ENCODE data around the gene ADAM22. TPM values are rescaled to one million over a fixed set of nuclear protein-coding genes. Genes with fewer than 3 reads are reported as not detected.

The ADAM22 gene
- total RNA-seq, 1 donor, result 1.3 TPM

GRCh38 chr7:88073626-88074025, 139.6 kb downstream of the ADAM22 start:
- DNase-seq (ENCODE audit: low read depth), result no peak
- no peak for TF ChIP-seq CTCF (IDR thresholded peaks at IDR 0.05; ENCODE audit: insufficient read depth, low read depth, low read length)
- no peak overlapping the region for H3K4me3 ChIP-seq (ENCODE audit: low read depth, low read length)

- TF ChIP-seq CTCF (IDR thresholded peaks at IDR 0.05; ENCODE audit: insufficient read depth, low read depth, low read length), result no peak
- no peak for DNase-seq (ENCODE audit: low read depth)
- H3K4me3 ChIP-seq (ENCODE audit: low read depth, low read length), result no peak overlapping the region
Measured at GRCh38 chr7:88075216-88075615, 141.2 kb downstream of the ADAM22 start.

GRCh38 chr7:88083883-88084282, 149.8 kb downstream of the ADAM22 start:
- DNase-seq (ENCODE audit: low read depth), result no peak
- H3K4me3 ChIP-seq (ENCODE audit: low read depth, low read length), result no peak overlapping the region
- TF ChIP-seq CTCF (IDR thresholded peaks at IDR 0.05; ENCODE audit: insufficient read depth, low read depth, low read length), result no peak

- DNase-seq (ENCODE audit: low read depth), result no peak
- TF ChIP-seq CTCF (IDR thresholded peaks at IDR 0.05; ENCODE audit: insufficient read depth, low read depth, low read length), result no peak
- no peak overlapping the region for H3K4me3 ChIP-seq (ENCODE audit: low read depth, low read length)
Measured at GRCh38 chr7:88089561-88089960, 155.5 kb downstream of the ADAM22 start.

- TF ChIP-seq CTCF (IDR thresholded peaks at IDR 0.05; ENCODE audit: insufficient read depth, low read depth, low read length), result no peak
Measured at GRCh38 chr7:88090240-88090639, 156.2 kb downstream of the ADAM22 start.

GRCh38 chr7:88090671-88091070, 156.6 kb downstream of the ADAM22 start:
- H3K4me3 ChIP-seq (ENCODE audit: low read depth, low read length), result no peak overlapping the region
- DNase-seq (ENCODE audit: low read depth), result no peak
- no peak for TF ChIP-seq CTCF (IDR thresholded peaks at IDR 0.05; ENCODE audit: insufficient read depth, low read depth, low read length)

More at GRCh38 chr7:88090240-88090639, 156.2 kb downstream of the ADAM22 start:
- DNase-seq (ENCODE audit: low read depth), result no peak
- no peak overlapping the region for H3K4me3 ChIP-seq (ENCODE audit: low read depth, low read length)

- no peak for TF ChIP-seq CTCF (IDR thresholded peaks at IDR 0.05; ENCODE audit: insufficient read depth, low read depth, low read length)
- no peak for DNase-seq (ENCODE audit: low read depth)
Measured at GRCh38 chr7:88091988-88092675, 158.1 kb downstream of the ADAM22 start.

More at GRCh38 chr7:88091988-88092675, 158.1 kb downstream of the ADAM22 start:
- no peak overlapping the region for H3K4me3 ChIP-seq (ENCODE audit: low read depth, low read length)
